Smooth muscle cell (in vitro differentiated cells): Measurements from ENCODE around the gene DGKK. TPM values are rescaled to one million over a fixed set of nuclear protein-coding genes. Genes with fewer than 3 reads are reported as not detected.

Source experiments
- DNase-seq: peaks from one replicate; lab custom pipeline; 2025; ENCODE audit not compliant: unreplicated experiment; lab: John Stamatoyannopoulos, UW
- H2AFZ ChIP-seq: fragments of 200-600 bp; sonication (generic); 2 replicates; pipeline ENCODE4 v1.6.0; 2016; ENCODE audit warnings: antibody characterized with exemption, low read depth, mild to moderate bottlenecking
- H3F3A ChIP-seq: fragments of 200-600 bp; sonication (generic); 2 replicates; pipeline ENCODE4 v1.6.0; 2017; ENCODE audit warnings: antibody characterized with exemption, low read depth
- H3K27ac ChIP-seq: fragments of 200-600 bp; sonication (generic); 2 replicates; pipeline ENCODE4 v1.5.1; 2016; ENCODE audit warnings: low read depth, mild to moderate bottlenecking
- H3K27me3 ChIP-seq: fragments of 200-600 bp; sonication (generic); 2 replicates; pipeline ENCODE4 v1.6.1; 2016; ENCODE audit warnings: low read depth, mild to moderate bottlenecking
- H3K36me3 ChIP-seq: fragments of 200-600 bp; sonication (generic); 2 replicates; pipeline ENCODE4 v1.5.1; 2016; ENCODE audit warnings: low read depth
- H3K4me1 ChIP-seq: fragments of 200-600 bp; sonication (generic); 2 replicates; pipeline ENCODE4 v1.5.1; 2016; ENCODE audit warnings: low read depth
- H3K4me2 ChIP-seq: fragments of 200-600 bp; sonication (generic); 2 replicates; pipeline ENCODE4 v1.6.0; 2016; ENCODE audit warnings: mild to moderate bottlenecking
- H3K4me3 ChIP-seq: fragments of 200-600 bp; sonication (generic); 2 replicates; pipeline ENCODE4 v1.5.1; 2016; ENCODE audit warnings: mild to moderate bottlenecking
- H3K79me2 ChIP-seq: fragments of 200-600 bp; sonication (generic); 2 replicates; pipeline ENCODE4 v1.6.0; 2016; ENCODE audit warnings: low read depth, mild to moderate bottlenecking
- H3K9ac ChIP-seq: fragments of 200-600 bp; sonication (generic); 2 replicates; pipeline ENCODE4 v1.6.0; 2016; ENCODE audit warnings: low read depth
- H3K9me3 ChIP-seq: fragments of 200-600 bp; sonication (generic); replicated peaks from 2 replicates; pipeline ENCODE4 v1.5.1; 2016; ENCODE audit warnings: low read depth
- H4K20me1 ChIP-seq: fragments of 200-600 bp; sonication (generic); 2 replicates; pipeline ENCODE4 v1.6.0; 2016; ENCODE audit warnings: low read depth
- WGBS: methylation state at CpG from one replicate; pipeline ENCODE4 v1.1.7; 2016; ENCODE audit warnings: low lambda C conversion rate; 5-methylcytosine and 5-hydroxymethylcytosine counted together
- polyA plus RNA-seq: library from polyadenylated mRNA; unstranded; fragments of >200 nt; fragmentation: Nextera tagmentation; extraction: Ambion mirVana; gene quantifications from 2 replicates; pipeline ENCODE4 v1.2.1, GENCODE V29; 2016
- total RNA-seq: library from RNA; depleted of rRNA; stranded (reverse); fragments of >200 nt; gene quantifications from 2 replicates; pipeline ENCODE4 v1.2.3, GENCODE V29; 2014
- TF ChIP-seq, protein P1 (sequence below): fragments of 200-600 bp; sonication (generic); IDR thresholded peaks from 2 replicates; pipeline ENCODE4 v1.5.1; 2017; ENCODE audit warnings: borderline replicate concordance, mild to moderate bottlenecking, antibody characterized with exemption; ENCODE audit not compliant: insufficient read depth, poor library complexity, severe bottlenecking

The DGKK gene
- total and polyA plus RNA-seq, 2 experiments from 2014 or later: not detected

DNA sequence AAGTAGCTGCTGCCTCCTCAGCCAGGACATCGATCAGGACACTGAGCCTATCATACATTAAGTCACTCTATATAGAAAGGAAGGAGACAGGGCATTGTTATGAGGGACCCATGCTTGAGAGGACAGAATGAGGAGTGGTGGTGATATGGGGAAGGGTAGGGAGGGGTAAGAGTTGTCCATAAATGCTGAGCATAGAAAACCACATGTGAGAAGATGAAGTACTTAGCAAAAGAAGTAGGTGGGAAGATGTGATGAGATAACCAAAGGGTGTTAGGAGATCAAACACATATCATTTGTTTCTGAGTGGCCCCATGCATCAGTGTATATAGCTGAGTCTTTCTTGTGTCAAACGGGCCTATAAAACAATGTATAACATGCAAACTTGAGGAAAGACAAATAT lies 84.1 kb downstream of the DGKK start:
- Histone ChIP-seq H3F3A (no peaks in the 10 kb centered on the region), H4K20me1 (no peaks in the 10 kb centered on the region), H3K9me3 (peaks cover 3% of the 10 kb centered on the region), H3K36me3 (no peaks in the 10 kb centered on the region), H3K4me1 (no peaks in the 10 kb centered on the region), H3K4me2 (no peak overlapping the region), H3K4me3 (no peak overlapping the region), H3K27ac (no peak overlapping the region), H3K9ac (no peak overlapping the region), H3K79me2 (no peaks in the 10 kb centered on the region), H2AFZ (no peak overlapping the region), H3K27me3 (no peaks in the 10 kb centered on the region)
- TF ChIP-seq, protein P1, sequence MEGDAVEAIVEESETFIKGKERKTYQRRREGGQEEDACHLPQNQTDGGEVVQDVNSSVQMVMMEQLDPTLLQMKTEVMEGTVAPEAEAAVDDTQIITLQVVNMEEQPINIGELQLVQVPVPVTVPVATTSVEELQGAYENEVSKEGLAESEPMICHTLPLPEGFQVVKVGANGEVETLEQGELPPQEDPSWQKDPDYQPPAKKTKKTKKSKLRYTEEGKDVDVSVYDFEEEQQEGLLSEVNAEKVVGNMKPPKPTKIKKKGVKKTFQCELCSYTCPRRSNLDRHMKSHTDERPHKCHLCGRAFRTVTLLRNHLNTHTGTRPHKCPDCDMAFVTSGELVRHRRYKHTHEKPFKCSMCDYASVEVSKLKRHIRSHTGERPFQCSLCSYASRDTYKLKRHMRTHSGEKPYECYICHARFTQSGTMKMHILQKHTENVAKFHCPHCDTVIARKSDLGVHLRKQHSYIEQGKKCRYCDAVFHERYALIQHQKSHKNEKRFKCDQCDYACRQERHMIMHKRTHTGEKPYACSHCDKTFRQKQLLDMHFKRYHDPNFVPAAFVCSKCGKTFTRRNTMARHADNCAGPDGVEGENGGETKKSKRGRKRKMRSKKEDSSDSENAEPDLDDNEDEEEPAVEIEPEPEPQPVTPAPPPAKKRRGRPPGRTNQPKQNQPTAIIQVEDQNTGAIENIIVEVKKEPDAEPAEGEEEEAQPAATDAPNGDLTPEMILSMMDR: no peak
- no peak for DNase-seq
- 81% methylated on average over 2 of the region's 2 CpGs for WGBS

DNA sequence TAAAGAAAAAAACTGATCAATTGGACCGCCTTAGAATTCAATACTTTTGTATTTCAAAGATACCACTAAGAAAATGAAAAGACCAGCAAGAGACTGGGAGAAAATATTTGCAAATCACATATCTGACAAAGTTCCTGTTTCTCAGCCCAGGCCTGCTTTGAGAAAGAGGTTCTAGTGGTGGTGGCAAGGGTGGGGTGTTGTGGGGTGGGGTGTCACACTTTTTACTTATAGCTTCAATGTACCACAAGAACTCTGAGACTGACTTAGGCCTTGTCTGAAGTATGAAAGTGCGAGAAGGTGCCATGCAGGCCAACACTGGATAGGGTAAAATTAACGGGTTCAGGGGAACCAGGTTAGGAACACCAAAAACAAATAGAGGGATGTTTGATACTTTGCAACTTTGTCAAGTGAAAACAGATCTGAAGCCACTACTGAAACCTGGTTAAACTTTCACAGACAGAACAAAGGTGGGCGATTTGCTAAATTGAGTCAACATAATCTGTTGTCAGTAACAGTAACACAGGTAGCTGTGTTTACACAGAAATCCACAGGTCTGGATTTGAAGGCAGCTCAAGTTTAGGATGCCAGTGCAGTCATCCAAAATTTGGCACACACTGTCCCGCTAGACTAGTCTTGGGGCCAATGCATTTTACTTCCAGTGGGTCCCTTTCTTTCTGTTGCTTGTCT lies 88.8 kb downstream of the DGKK start:
- Histone ChIP-seq H3K9ac (no peak overlapping the region), H3K4me3 (no peak overlapping the region), H3K27me3 (no peaks in the 10 kb centered on the region), H3K4me2 (no peak overlapping the region), H3K4me1 (no peaks in the 10 kb centered on the region), H2AFZ (no peak overlapping the region), H3F3A (no peaks in the 10 kb centered on the region), H3K27ac (no peak overlapping the region), H3K36me3 (no peaks in the 10 kb centered on the region), H4K20me1 (no peaks in the 10 kb centered on the region), H3K79me2 (no peaks in the 10 kb centered on the region), H3K9me3 (peaks cover 3% of the 10 kb centered on the region)
- TF ChIP-seq, protein P1: no peak
- no peak for DNase-seq
- 78% methylated on average over 5 of the region's 5 CpGs for WGBS

DNA sequence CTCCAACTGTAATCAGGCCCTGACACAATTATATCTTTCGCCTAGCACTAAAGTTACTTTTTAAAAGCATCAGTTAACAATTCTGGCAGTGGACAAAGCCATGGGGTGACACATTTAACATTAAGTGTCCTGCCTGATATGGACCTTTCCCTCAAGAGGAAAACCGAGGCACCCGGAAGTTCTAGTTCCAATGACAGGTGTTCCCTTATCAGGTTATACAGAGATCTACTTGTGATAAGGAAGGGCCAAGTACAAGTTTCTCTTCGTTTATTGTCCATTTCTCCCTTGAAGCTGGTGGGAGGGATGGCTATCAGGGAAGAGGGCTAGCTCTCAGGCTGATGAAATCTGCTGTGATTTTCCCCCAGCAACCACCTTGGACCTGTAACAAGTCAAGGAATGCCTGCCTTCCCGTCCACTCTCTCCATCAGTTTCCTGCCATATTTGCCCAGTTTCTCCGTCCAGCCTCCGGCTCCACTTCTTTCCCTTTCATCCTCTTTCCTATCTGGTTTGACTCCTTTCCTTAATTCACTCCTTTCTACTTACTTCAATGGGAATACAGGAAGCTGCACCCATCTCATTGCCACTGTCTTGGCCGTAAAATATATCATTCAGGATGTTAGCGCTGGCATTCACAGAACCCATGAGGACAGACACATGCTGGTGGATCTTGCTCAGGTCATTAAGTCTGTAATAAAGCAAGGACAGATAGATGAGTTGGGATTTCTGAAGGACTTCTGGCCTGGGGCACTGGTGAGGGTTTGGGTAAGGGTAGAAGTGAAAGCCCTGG lies 95.0 kb downstream of the DGKK start:
- Histone ChIP-seq H3K27ac (no peak overlapping the region), H3K4me2 (no peak overlapping the region), H3K4me1 (no peaks in the 10 kb centered on the region), H3K27me3 (no peaks in the 10 kb centered on the region), H3K79me2 (no peaks in the 10 kb centered on the region), H3K4me3 (no peak overlapping the region), H3K9ac (no peak overlapping the region), H3K9me3 (no peaks in the 10 kb centered on the region), H4K20me1 (no peaks in the 10 kb centered on the region), H3K36me3 (no peaks in the 10 kb centered on the region), H3F3A (no peaks in the 10 kb centered on the region), H2AFZ (no peak overlapping the region)
- TF ChIP-seq, protein P1: no peak
- DNase-seq: no peak
- WGBS: 80% methylated on average over 9 of the region's 9 CpGs

DNA sequence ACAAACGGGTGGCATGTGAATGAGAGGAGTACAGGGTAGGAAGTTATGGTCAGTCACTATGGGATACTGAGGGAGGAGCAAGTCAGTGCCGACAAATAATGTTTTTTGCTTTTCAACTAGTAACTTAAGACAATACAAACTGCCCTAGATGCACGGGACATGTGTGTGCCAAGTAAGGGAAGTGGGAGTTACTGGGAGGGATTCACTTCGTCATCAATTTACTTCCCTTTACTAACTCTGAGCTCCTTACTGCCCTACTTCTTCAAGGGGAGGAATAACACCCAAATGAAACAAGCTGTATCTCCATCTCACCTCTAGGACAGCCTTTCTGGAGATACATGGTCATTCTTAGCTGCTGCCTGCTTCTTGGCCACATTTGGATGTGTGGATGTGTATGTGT lies 97.7 kb downstream of the DGKK start:
- Histone ChIP-seq H3K27me3 (no peaks in the 10 kb centered on the region), H3K79me2 (no peaks in the 10 kb centered on the region), H3K27ac (no peak overlapping the region), H3K4me1 (no peaks in the 10 kb centered on the region), H2AFZ (no peak overlapping the region), H3F3A (no peaks in the 10 kb centered on the region), H4K20me1 (no peaks in the 10 kb centered on the region), H3K36me3 (no peaks in the 10 kb centered on the region), H3K4me3 (no peak overlapping the region), H3K9me3 (no peaks in the 10 kb centered on the region), H3K9ac (no peak overlapping the region), H3K4me2 (no peak overlapping the region)
- no peak for DNase-seq
- TF ChIP-seq, protein P1: no peak
- WGBS: 59% methylated on average over 4 of the region's 4 CpGs
